ENCODE data around the gene TLE5. TPM values are rescaled to one million over a fixed set of nuclear protein-coding genes. Genes with fewer than 3 reads are reported as not detected.

The TLE5 gene
- total and polyA plus RNA-seq, 9 of the 15 experiments (the other 6 are each of a cell fraction or from before 2014, with no cell fraction given) = 2.0 to 347 (median 235) TPM

DNA sequence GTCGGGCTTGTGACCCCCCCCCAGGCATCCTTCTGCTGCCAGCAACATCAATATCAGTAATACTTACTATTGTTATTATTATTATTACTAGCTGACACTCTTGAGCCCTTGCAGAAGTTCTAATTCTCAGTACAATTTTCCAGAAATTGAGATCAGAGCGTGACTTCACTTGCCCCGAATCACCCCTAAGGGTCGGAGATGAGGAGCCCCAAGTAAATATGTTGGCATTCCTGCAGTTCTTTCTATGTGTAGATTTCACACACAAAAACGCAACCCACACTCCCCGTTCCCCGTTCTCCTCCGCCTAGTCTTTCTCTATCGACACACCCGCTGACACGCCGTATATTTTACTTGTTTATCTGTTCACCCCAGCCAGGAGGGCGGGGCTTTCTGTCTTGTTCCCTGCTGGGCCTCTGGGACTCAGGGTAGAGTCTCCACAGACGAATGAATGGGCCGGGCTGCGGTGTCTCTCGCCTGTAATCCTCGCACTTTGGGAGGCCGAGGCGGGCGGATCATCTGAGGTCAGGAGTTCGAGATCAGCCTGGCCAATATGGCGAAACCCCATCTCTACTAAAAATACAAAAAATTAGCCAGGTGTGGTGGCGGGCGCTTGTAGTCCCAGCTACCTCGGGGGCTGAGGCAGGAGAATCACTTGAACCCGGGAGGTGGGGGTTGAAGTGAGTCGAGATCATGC is 14.7 kb downstream of the TLE5 start (continued):
- 0 out of 2 replicates have a peak, but pooled peaks have one; percentile 43 for TF ChIP-seq FOXJ2 (tag; IDR thresholded peaks at IDR 0.05)
- no peak for TF ChIP-seq PCBP1 (IDR thresholded peaks at IDR 0.05; ENCODE audit: low read depth, low read length, poor library complexity, severe bottlenecking)
- no peak for TF ChIP-seq FOXK1 (CRISPR knock-in tag; IDR thresholded peaks at IDR 0.05; ENCODE audit: borderline replicate concordance)
- TF ChIP-seq PHF8 (IDR thresholded peaks at IDR 0.05; ENCODE audit: borderline replicate concordance, low read length) = peak; percentile 41; the same call in 1 of the 2 replicates
- TF ChIP-seq, protein P1, sequence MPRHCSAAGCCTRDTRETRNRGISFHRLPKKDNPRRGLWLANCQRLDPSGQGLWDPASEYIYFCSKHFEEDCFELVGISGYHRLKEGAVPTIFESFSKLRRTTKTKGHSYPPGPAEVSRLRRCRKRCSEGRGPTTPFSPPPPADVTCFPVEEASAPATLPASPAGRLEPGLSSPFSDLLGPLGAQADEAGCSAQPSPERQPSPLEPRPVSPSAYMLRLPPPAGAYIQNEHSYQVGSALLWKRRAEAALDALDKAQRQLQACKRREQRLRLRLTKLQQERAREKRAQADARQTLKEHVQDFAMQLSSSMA (CRISPR knock-in tag; IDR thresholded peaks at IDR 0.05) = no peak
- no peak for TF ChIP-seq IRF1 (CRISPR knock-in tag; IDR thresholded peaks at IDR 0.05; ENCODE audit: borderline replicate concordance)
- TF ChIP-seq GTF3C2 (IDR thresholded peaks at IDR 0.05; ENCODE audit: borderline replicate concordance, extremely low read depth, insufficient read length) = peak; percentile 68
- TF ChIP-seq PTBP1 (IDR thresholded peaks at IDR 0.05; ENCODE audit: low read depth, low read length) = no peak
- TF ChIP-seq SMARCA4 (IDR thresholded peaks at IDR 0.05) = peak; percentile 96
- TF ChIP-seq KDM4B (IDR thresholded peaks at IDR 0.05; ENCODE audit: borderline replicate concordance in 2 of 2, low read depth in 1 of 2) = peak in 1 of 2 experiments; percentile 56; a peak in 1 of 4 replicates
- TF ChIP-seq ZC3H8 (IDR thresholded peaks at IDR 0.05) = no peak
- TF ChIP-seq NCOA4 (IDR thresholded peaks at IDR 0.05; ENCODE audit: partially characterized antibody) = no peak
- TF ChIP-seq RFX1 (IDR thresholded peaks at IDR 0.05) = no peak
- TF ChIP-seq ARID2 (IDR thresholded peaks at IDR 0.05) = no peak
- no peak for TF ChIP-seq ZNF197 (CRISPR knock-in tag; IDR thresholded peaks at IDR 0.05; ENCODE audit: low read depth)
- TF ChIP-seq ARHGAP35 (IDR thresholded peaks at IDR 0.05; ENCODE audit: partially characterized antibody) = no peak
- peak; percentile 65 for TF ChIP-seq EP400 (IDR thresholded peaks at IDR 0.05)
- no peak for TF ChIP-seq BRD4 (IDR thresholded peaks at IDR 0.05)
- TF ChIP-seq ZNF780A (CRISPR knock-in tag; IDR thresholded peaks at IDR 0.05) = no peak
- TF ChIP-seq CEBPB (tag; IDR thresholded peaks at IDR 0.05) = peak; percentile 95
- TF ChIP-seq ETS2 (tag; IDR thresholded peaks at IDR 0.05; ENCODE audit: borderline replicate concordance, poor library complexity, severe bottlenecking) = no peak
- no peak for TF ChIP-seq ZBTB12 (CRISPR knock-in tag; IDR thresholded peaks at IDR 0.05)
- no peak for TF ChIP-seq ZNF717 (CRISPR knock-in tag; IDR thresholded peaks at IDR 0.05)
- TF ChIP-seq FOXM1 (IDR thresholded peaks at IDR 0.05; ENCODE audit: low read depth) = peak; percentile 66; the same call in 1 of the 2 replicates
- no peak for TF ChIP-seq FOXM1 (CRISPR knock-in tag; IDR thresholded peaks at IDR 0.05; ENCODE audit: low read depth)

Data from K562 (cell line).